Activated effector memory CD4-positive, alpha-beta T cell treated with anti-CD3 and anti-CD28 coated beads, Interleukin-2, amount 50 U/mL, for 16 hours (primary cell): ENCODE results near the gene ZDBF2.
"Not testable (repeated sequence)": the region's sequence is repeated elsewhere in the genome, so short reads cannot be mapped to it uniquely, and the experiment has no call there.

Experiments used
- DNase-seq: peaks from one replicate; pipeline ENCODE4 v3.0.0-alpha.2; 2020

ZDBF2 gene

GRCh38 chr2:206274434-206275311, at the start of gene ZDBF2:
ZDBF2 (plus strand) TSS chr2:206274663; CDS start chr2:206281850, 7,187 bp downstream.
- peak; percentile 80 for DNase-seq

GRCh38 chr2:206225435-206226232, 48.8 kb upstream of the ZDBF2 start:
- DNase-seq, result no peak

GRCh38 chr2:206228636-206229035, 45.8 kb upstream of the ZDBF2 start:
- DNase-seq, result not testable (repeated sequence)

- no peak for DNase-seq
Observed at GRCh38 chr2:206229642-206230041, 44.8 kb upstream of the ZDBF2 start.

GRCh38 chr2:206230060-206230762, 44.3 kb upstream of the ZDBF2 start:
- no peak for DNase-seq

GRCh38 chr2:206231669-206232286, 42.7 kb upstream of the ZDBF2 start:
- no peak for DNase-seq

GRCh38 chr2:206232287-206233035, 42.0 kb upstream of the ZDBF2 start:
- no peak for DNase-seq

DNA sequence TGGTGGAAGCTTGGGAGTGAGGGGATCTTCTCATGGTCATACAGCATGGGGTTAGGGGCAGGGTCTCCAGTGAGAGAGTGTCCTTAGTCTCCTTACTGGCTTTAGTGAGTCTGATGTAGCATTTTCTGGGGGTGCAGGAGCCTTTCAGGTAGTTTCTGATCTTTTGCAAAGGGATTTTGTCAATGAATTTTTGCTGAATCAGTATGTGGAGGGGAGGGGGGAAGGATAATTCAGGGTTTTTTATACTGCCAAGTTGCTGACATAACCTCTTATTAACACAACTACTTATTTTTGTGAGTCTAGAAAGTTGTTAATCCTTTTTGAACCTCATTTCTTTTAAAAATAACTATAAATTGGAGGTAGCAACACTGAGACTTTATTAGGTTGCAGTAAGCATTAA, 35.3 kb upstream of the ZDBF2 start:
- no peak for DNase-seq

- no peak for DNase-seq
Observed at GRCh38 chr2:206240327-206240726, 34.1 kb upstream of the ZDBF2 start.

- DNase-seq, result no peak
Observed at GRCh38 chr2:206241736-206242135, 32.7 kb upstream of the ZDBF2 start.

- no peak for DNase-seq
Observed at GRCh38 chr2:206245265-206245672, 29.2 kb upstream of the ZDBF2 start.

DNA sequence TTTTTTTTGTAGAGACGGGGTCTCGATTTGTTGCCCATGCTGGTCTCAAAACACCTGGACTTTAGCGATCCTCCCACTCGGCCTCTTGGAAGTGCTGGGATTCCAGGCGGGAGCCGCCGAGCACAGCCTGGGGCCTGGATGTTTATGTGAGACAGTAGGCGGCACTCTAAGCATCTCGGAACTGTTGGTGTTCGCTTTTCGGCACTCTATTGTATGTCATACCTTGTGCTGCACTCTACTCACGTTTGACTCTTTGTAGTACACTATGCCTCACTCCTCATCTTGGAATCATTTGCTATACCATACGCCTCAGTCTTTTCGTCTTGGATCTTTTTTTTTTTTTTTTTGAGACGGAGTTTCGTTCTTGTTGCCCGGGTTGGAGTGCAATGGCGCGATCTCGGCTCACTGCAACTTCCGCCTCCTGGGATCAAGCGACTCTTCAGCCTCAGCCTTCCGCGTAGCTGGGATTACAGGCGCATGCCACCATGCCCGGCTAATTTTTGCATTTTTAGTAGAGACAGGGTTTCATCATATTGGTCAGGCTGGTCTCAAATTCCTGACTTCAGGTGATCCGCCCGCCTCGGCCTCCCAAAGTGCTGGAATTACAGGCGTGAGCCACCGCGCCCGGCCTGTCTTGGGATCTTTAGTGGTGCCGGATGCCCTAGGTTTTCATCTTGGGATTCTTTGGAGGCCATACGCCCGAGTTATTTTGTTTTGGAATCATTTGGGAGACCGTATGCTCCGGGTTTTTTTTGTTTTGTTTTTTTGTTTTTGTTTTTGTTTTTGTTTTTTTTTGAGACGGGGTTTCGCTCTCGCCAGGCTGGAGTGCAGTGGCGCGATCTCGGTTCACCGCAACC, 24.2 kb upstream of the ZDBF2 start:
- DNase-seq, result no peak

GRCh38 chr2:206253125-206253776, 21.2 kb upstream of the ZDBF2 start:
- DNase-seq, result no peak

GRCh38 chr2:206253777-206254166, 20.7 kb upstream of the ZDBF2 start:
- DNase-seq, result no peak

DNA sequence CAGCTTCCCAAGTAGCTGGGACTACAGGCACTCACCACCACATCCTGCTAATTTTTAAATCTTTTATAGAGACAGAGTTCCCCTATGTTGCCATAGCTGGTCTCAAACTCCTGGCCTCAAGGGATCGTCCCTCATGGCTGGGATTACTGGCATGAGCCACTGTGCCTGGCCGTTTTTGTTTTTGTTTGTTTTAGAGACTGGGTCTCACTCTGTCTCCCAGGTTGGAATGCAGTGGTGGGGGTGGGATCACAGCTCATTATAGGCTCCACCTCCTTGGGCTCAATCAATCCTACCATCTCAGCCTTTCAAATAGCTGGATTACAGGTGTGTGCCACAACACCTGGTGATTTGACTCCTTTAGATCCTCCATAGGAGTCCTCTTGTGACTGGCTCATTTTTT, 19.5 kb upstream of the ZDBF2 start:
- no peak for DNase-seq

GRCh38 chr2:206256706-206257205, 17.7 kb upstream of the ZDBF2 start:
- DNase-seq, result no peak

- DNase-seq, result no peak
Observed at GRCh38 chr2:206257350-206257749, 17.1 kb upstream of the ZDBF2 start.

- no peak for DNase-seq
Observed at GRCh38 chr2:206257861-206258260, 16.6 kb upstream of the ZDBF2 start.

DNA sequence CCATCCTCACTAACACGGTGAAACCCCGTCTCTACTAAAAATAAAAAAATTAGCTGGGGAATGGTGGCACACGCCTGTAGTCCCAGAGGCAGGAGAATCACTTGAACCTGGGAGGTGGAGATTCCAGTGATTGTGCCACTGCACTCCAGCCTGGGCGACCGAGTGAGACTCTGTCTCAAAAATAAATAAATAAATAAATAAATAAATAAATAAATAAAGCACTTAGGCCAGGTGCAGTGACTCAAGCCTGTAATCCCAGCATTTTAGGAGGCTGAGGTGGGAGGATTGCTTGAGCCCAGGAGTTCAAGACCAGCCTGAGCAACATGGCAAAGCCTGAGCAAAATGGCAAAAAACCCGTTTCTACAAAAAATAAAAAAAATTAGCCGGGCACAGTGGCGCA, 15.8 kb upstream of the ZDBF2 start:
- DNase-seq, result not testable (repeated sequence)
